ENCODE data around the gene PNPLA5. TPM values are rescaled to one million over a fixed set of nuclear protein-coding genes. Genes with fewer than 3 reads are reported as not detected.

The PNPLA5 gene
- total and polyA plus RNA-seq, 2 donors (not counting 1 experiment from before 2014, with no cell fraction given), result 0.33 TPM; not detected in 1

- Histone ChIP-seq H3K4me3 (replicated peaks in 1 of 4; ENCODE audit: control extremely low read depth in 1 of 4, insufficient read depth in 1 of 4, low read depth in 3 of 4, low read length in 4 of 4) (peak overlapping the region in 1 of 4 experiments; percentile 56), H3K4me2 (ENCODE audit: extremely low read depth, insufficient read depth, low read length) (no peak overlapping the region)
- no peak for DNase-seq (ENCODE audit: low read depth in 2 of 2)
Measured at GRCh38 chr22:43862882-43863202, 29.0 kb downstream of the PNPLA5 start.

DNA sequence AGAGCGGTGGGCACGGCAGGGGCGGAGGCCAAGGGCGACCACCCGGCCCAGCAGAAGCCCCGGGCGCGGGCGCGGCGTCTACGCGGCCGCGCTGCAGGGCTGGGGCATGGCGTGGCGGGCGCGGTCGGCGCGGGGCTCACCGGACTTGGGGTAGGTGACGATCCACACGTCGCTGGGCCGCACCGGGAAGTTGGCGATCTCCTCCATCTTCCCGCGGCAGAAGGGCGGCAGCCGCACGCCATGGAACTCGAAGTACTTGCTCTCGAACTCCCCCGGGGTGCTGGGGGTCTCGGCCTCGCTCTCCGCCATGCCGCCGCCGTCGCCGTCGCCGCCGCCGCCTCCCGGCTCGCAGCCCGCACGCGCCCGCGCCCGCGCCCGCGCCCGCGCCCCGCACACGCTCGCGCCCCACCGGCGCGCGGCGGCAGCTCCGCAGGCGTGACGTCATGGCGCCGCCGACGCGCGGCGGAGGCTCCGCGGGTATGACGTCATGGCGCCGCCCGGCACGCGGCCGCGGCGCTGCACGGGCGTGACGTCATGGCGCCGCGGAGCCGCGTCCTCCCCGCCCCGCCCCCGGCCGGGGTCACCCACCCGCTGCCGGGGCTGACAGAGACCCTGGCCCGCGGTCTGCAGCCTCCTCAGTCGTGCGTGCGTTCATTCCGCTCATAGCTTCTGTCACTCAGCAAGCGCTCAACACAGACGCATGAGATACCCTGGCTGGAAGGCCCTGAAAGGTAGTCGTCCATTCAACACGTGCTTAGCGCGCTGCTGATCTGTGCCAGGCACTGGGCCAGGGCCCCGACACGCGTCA lies 29.5 kb downstream of the PNPLA5 start, which contains the start of gene SULT4A1:
Gene SULT4A1, minus strand, starts transcription at position 440 of the 808 bp plus-strand sequence. Its CDS starts 131 bp downstream, at position 309.
- H2AFZ ChIP-seq (ENCODE audit: low read length), result no peak within 1 kb of the TSS
- peaks cover 8% of the 10 kb centered on the region for H3K27me3 ChIP-seq (ENCODE audit: control insufficient read depth, insufficient read depth, low read length)
- H3K9me3 ChIP-seq (ENCODE audit: control insufficient read depth, insufficient read depth, low read depth, low read length), result no peaks in the 10 kb centered on the region
- no peaks in the 10 kb centered on the region for H4K20me1 ChIP-seq (ENCODE audit: control insufficient read depth, extremely low read depth, insufficient read depth, low read length)
- H3K4me2 ChIP-seq (ENCODE audit: extremely low read depth, insufficient read depth, low read length), result no peak within 1 kb of the TSS
- peak within 1 kb of the TSS in 2 of 4 experiments; percentile 14 to 76 for H3K4me3 ChIP-seq (replicated peaks in 1 of 4; ENCODE audit: control extremely low read depth in 1 of 4, insufficient read depth in 1 of 4, low read depth in 3 of 4, low read length in 4 of 4)
- TF ChIP-seq EZH2 (IDR thresholded peaks at IDR 0.05; ENCODE audit: low read length, missing control alignments) (peak; percentile 31), CTCF (conservative IDR thresholded peaks at IDR 0.05 in 1 of 2, IDR thresholded peaks at IDR 0.05 in 1 of 2; ENCODE audit: low read depth in 1 of 2, low read length in 2 of 2) (no peak)
- no peak within 1 kb of the TSS for H3K9ac ChIP-seq (ENCODE audit: insufficient read depth, low read length)
- no peaks in the 10 kb centered on the region for H3K4me1 ChIP-seq (ENCODE audit: control insufficient read depth, extremely low read depth, insufficient read depth, low read length)
- no peaks in the 10 kb centered on the region for H3K36me3 ChIP-seq (ENCODE audit: control insufficient read depth, insufficient read depth, low read length)
- DNase-seq (ENCODE audit: low read depth in 2 of 2), result peak; percentile 36 to 68
- H3K27ac ChIP-seq (ENCODE audit: insufficient read depth, low read length), result no peak within 1 kb of the TSS
- no peaks in the 10 kb centered on the region for H3K79me2 ChIP-seq (ENCODE audit: control insufficient read depth, insufficient read depth, low read length)

More at GRCh38 chr22:43862882-43863202, 29.0 kb downstream of the PNPLA5 start:
- Histone ChIP-seq H3K9ac (ENCODE audit: insufficient read depth, low read length) (no peak overlapping the region), H3K9me3 (ENCODE audit: control insufficient read depth, insufficient read depth, low read depth, low read length) (no peaks in the 10 kb centered on the region), H3K36me3 (ENCODE audit: control insufficient read depth, insufficient read depth, low read length) (no peaks in the 10 kb centered on the region), H3K4me1 (ENCODE audit: control insufficient read depth, extremely low read depth, insufficient read depth, low read length) (no peaks in the 10 kb centered on the region), H3K79me2 (ENCODE audit: control insufficient read depth, insufficient read depth, low read length) (no peaks in the 10 kb centered on the region), H3K27ac (ENCODE audit: insufficient read depth, low read length) (no peak overlapping the region), H4K20me1 (ENCODE audit: control insufficient read depth, extremely low read depth, insufficient read depth, low read length) (no peaks in the 10 kb centered on the region), H3K27me3 (ENCODE audit: control insufficient read depth, insufficient read depth, low read length) (peaks cover 8% of the 10 kb centered on the region), H2AFZ (ENCODE audit: low read length) (no peak overlapping the region)
- TF ChIP-seq EZH2 (IDR thresholded peaks at IDR 0.05; ENCODE audit: low read length, missing control alignments) (no peak), CTCF (conservative IDR thresholded peaks at IDR 0.05 in 1 of 2, IDR thresholded peaks at IDR 0.05 in 1 of 2; ENCODE audit: low read depth in 1 of 2, low read length in 2 of 2) (no peak)

GRCh38 chr22:43861529-43861928 lies 30.3 kb downstream of the PNPLA5 start:
- no peaks in the 10 kb centered on the region for H3K9me3 ChIP-seq (ENCODE audit: control insufficient read depth, insufficient read depth, low read depth, low read length)
- DNase-seq (ENCODE audit: low read depth in 2 of 2), result peak; percentile 21 to 57
- no peak for TF ChIP-seq CTCF (conservative IDR thresholded peaks at IDR 0.05 in 1 of 2, IDR thresholded peaks at IDR 0.05 in 1 of 2; ENCODE audit: low read depth in 1 of 2, low read length in 2 of 2)
- TF ChIP-seq EZH2 (IDR thresholded peaks at IDR 0.05; ENCODE audit: low read length, missing control alignments), result peak; percentile 52
- no peak overlapping the region for H2AFZ ChIP-seq (ENCODE audit: low read length)
- H3K27me3 ChIP-seq (ENCODE audit: control insufficient read depth, insufficient read depth, low read length), result peaks cover 8% of the 10 kb centered on the region
- no peak overlapping the region for H3K4me2 ChIP-seq (ENCODE audit: extremely low read depth, insufficient read depth, low read length)
- H3K27ac ChIP-seq (ENCODE audit: insufficient read depth, low read length), result no peak overlapping the region
- H3K4me1 ChIP-seq (ENCODE audit: control insufficient read depth, extremely low read depth, insufficient read depth, low read length), result no peaks in the 10 kb centered on the region
- H3K36me3 ChIP-seq (ENCODE audit: control insufficient read depth, insufficient read depth, low read length), result no peaks in the 10 kb centered on the region
- H3K4me3 ChIP-seq (replicated peaks in 1 of 4; ENCODE audit: control extremely low read depth in 1 of 4, insufficient read depth in 1 of 4, low read depth in 3 of 4, low read length in 4 of 4), result peak overlapping the region in 2 of 4 experiments; percentile 10 to 76
- H3K79me2 ChIP-seq (ENCODE audit: control insufficient read depth, insufficient read depth, low read length), result no peaks in the 10 kb centered on the region
- no peaks in the 10 kb centered on the region for H4K20me1 ChIP-seq (ENCODE audit: control insufficient read depth, extremely low read depth, insufficient read depth, low read length)
- no peak overlapping the region for H3K9ac ChIP-seq (ENCODE audit: insufficient read depth, low read length)

Measured in fibroblast of lung (primary cell).